ENCODE results near the gene TSPAN32. TPM values are rescaled to one million over a fixed set of nuclear protein-coding genes. Genes with fewer than 3 reads are reported as not detected.
"Not testable (repeated sequence)": the region's sequence is repeated elsewhere in the genome, so short reads cannot be mapped to it uniquely, and the experiment has no call there.

Gene TSPAN32
- polyA plus RNA-seq, 4 donors: 1.2 to 2.0 (median 1.5) TPM

GRCh38 chr11:2360081-2360642, 58.3 kb downstream of the TSPAN32 start:
- DNase-seq (ENCODE audit: low read depth in 4 of 4, low spot score in 3 of 4): no peak

GRCh38 chr11:2361565-2361964, 59.8 kb downstream of the TSPAN32 start:
- no peak for DNase-seq (ENCODE audit: low read depth in 4 of 4, low spot score in 3 of 4)

GRCh38 chr11:2362414-2362813, 60.6 kb downstream of the TSPAN32 start:
- DNase-seq (ENCODE audit: low read depth in 4 of 4, low spot score in 3 of 4): no peak

GRCh38 chr11:2363130-2363529, 61.3 kb downstream of the TSPAN32 start:
- no peak for DNase-seq (ENCODE audit: low read depth in 4 of 4, low spot score in 3 of 4)

- DNase-seq (ENCODE audit: low read depth in 4 of 4, low spot score in 3 of 4): no peak
Observed at GRCh38 chr11:2363577-2364370, 62.0 kb downstream of the TSPAN32 start.

GRCh38 chr11:2364386-2364785, 62.6 kb downstream of the TSPAN32 start:
- not testable (repeated sequence) for DNase-seq (ENCODE audit: low read depth in 4 of 4, low spot score in 3 of 4)

- DNase-seq (ENCODE audit: low read depth in 4 of 4, low spot score in 3 of 4): no peak
Observed at GRCh38 chr11:2365571-2366210, 63.9 kb downstream of the TSPAN32 start.

GRCh38 chr11:2366276-2366675, 64.5 kb downstream of the TSPAN32 start:
- DNase-seq (ENCODE audit: low read depth in 4 of 4, low spot score in 3 of 4): no peak

GRCh38 chr11:2366733-2367132, 64.9 kb downstream of the TSPAN32 start:
- no peak for DNase-seq (ENCODE audit: low read depth in 4 of 4, low spot score in 3 of 4)

GRCh38 chr11:2367266-2368160, 65.7 kb downstream of the TSPAN32 start:
- DNase-seq (ENCODE audit: low read depth in 4 of 4, low spot score in 3 of 4): no peak

Other genes starting within 250 kb of the TSPAN32 start
- gene IGF2, start 162.6 kb upstream of the TSPAN32 start, polyA plus RNA-seq (ENCODE audit: insufficient read length in 4 of 4): 100 to 1,000 TPM; 761 to 994 (median 807) TPM
- gene INS, start 140.8 kb upstream of the TSPAN32 start, polyA plus RNA-seq (ENCODE audit: insufficient read length in 4 of 4): not detected
- gene TH, start 130.2 kb upstream of the TSPAN32 start, polyA plus RNA-seq (ENCODE audit: insufficient read length in 4 of 4): 1 to 10 TPM in 1 of 4 donors, under 1 TPM in 3; 0.58 to 2.0 (median 0.96) TPM
- 1 to 10 TPM; 2.6 to 4.5 (median 3.3) TPM for gene ASCL2, start 31.4 kb upstream of the TSPAN32 start, polyA plus RNA-seq (ENCODE audit: insufficient read length in 4 of 4)
- gene C11orf21, start 95 bp upstream of the TSPAN32 start, polyA plus RNA-seq (ENCODE audit: insufficient read length in 4 of 4): 1 to 10 TPM in 1 of 4 donors, under 1 TPM in 3; 0.62 to 1.0 (median 0.64) TPM
- gene CD81, start 75.3 kb downstream of the TSPAN32 start, polyA plus RNA-seq (ENCODE audit: insufficient read length in 4 of 4): 100 to 1,000 TPM; 647 to 670 (median 656) TPM
- 10 to 100 TPM; 32.5 to 47.1 (median 37.6) TPM for gene TSSC4, start 98.7 kb downstream of the TSPAN32 start, polyA plus RNA-seq (ENCODE audit: insufficient read length in 4 of 4)
- 1 to 10 TPM; 2.0 to 3.1 (median 3.0) TPM for gene TRPM5, start 142.5 kb downstream of the TSPAN32 start, polyA plus RNA-seq (ENCODE audit: insufficient read length in 4 of 4)
- gene KCNQ1, start 143.0 kb downstream of the TSPAN32 start, polyA plus RNA-seq (ENCODE audit: insufficient read length in 4 of 4): 10 to 100 TPM in 3 of 4 donors, 1 to 10 TPM in 1; 9.8 to 13.2 (median 12.0) TPM

All from right renal pelvis (tissue), 4 donors.